GM18519 (cell line): ENCODE data around the gene TCAP.

Experiments used
- ATAC-seq: cut with Tn5 transposase; IDR thresholded peaks from one replicate; pipeline ENCODE4 v1.9.1; 2021; ENCODE audit warnings: mild to moderate bottlenecking, moderate library complexity; ENCODE audit not compliant: unreplicated experiment, low FRiP score

The TCAP gene

DNA sequence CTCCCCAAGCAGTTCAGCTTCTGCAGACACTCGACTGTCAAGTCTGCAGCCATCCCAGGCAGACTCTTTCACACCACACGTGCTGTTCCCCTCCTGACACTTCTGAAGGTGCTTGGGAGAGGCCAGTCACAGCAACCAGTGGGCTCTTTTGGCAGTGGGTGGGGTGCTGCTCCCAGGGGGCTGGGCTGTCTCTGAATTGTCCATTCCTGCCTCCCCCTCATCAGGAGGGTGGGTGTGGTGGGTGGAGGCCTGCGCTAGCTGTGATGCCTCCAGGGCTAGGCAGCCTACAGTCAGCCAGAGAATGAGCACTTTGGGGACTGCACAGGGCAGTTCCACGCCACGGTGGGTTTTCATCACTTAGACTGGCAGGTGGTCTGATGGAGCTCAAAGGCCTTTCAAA lies 17.9 kb upstream of the TCAP start:
- no peak for ATAC-seq

DNA sequence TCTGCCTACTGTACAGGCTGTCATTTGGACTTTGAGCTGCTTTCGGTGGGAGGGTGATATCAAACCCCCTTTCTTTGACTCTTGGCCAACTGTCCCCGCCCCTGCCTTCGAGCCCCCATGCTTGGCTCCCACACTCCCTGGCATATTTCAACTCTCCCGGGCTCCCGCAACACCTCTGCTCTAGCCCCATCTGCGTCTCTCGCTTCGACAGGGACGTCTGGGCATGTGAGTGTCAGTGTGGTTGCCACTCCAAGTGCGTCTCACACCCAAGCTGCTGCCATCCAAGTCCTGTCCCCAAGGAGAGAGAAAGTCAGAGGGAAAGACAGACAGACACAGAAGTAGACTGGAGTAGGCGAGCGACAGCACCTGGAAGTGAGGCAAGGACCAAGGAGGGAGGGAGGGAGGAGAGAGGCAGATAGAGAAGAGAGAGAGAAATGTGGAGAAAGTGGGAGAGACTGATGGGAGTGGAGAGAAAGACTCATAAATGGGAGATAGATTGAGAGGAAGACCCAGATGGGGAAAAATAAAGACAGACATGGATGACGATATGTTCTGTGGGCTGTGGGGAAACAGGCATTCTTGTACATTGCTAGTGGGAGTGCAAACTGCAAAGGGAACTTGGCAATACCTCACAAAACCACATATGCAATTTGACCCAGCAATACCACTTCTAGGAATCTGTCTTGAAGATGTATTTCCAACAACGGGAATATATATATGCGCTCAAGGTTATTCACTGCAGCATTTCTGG lies 16.4 kb upstream of the TCAP start:
- no peak for ATAC-seq

DNA sequence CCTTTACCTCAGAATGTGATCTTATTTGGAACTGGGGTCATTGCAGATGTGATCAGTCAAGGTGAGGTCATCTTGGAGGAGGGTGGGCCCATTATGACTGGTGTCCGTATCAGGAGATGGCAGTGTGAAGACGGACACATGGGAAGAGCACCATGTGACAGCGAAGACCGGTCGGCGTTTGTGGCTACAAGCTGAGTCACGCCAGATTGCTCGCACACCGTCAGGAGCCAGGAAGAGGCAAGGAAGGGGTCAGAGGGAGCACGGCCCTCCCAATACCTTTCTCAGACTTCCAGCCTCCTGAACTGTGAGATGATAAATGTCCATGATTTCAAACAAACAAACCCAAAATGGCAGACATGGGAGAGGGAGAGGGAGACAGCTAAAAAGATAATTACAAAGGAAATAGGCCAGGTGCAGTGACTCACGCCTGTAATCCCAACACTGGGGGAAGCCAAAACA lies 15.0 kb upstream of the TCAP start:
- ATAC-seq: no peak

DNA sequence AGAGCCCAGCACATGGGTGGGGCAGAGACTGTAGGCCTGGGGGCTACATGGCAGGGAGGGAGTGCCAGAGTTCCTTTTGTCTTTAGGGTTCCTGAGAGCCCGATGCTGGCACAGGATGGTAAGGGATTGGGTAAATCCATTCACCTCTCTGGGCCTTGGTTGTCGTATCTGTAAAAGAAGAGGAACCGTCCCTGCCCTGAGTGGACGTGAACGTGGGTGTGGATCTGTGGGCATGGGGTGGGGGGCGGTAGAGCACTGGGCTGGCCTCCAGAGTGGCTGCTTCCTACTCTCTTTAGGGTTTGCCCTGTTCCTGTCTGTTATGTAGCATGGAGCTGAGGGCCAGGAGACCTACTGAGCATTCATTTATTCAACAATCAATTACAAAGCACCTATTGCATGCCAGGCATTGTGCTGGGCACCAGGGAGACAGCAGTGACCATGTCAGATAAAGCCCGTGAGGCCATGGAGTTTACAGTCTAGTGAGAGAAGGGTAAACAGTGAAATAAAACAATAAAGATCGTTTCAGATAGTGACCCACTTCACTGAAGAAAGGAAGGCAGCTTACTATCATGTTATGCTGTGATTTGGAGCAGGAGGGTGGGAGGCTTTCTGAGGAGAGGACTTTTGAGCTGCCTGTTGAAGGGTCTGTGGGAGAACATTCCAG lies 13.1 kb upstream of the TCAP start:
- no peak for ATAC-seq

DNA sequence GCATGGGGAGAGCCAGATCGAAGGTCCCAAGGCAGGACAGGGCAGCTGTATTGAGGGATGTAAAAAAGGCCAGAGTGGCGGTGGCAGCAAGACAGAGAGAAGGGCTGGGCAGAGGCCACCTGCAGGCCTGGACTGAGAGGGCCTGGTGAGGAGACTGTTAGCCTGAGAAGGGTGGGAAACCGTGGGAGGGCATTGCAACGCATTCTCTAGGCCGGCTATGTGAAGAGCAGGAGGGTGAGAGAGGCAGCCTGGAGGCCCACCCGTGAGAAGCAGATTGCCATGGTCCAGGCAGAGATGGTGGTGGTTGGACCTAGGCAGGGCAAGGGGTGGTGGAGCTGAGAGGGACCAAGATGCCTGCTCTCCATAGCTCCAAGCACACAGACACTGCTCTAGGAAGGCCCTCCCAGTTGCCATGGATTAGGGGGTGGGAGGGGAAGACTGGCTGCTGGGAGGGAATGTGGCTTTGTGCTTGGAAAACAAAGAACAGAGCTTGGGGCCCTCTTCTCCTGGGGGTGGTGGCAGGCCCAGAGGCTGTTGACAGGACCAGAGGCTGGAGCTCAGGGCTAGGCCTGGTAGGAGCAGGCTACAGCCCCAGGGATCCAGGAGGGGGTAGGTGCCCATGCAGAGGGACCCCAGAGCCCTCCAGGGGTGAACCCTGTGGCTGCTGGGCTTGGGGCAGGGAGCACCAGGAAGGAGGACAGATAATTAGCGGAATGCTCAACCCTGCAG lies 12.4 kb upstream of the TCAP start:
- ATAC-seq: no peak

DNA sequence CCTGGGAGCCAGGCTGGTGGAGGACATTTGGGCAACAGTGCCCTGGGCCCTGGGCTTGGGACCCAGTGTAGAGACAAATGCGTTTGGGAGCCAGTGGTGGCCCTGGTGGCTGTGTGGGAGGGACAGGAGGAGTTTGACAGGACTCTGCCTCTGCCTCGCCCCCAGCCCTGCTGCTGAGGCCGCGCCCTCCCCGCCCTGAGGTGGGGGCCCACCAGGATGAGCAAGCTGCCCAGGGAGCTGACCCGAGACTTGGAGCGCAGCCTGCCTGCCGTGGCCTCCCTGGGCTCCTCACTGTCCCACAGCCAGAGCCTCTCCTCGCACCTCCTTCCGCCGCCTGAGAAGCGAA lies 11.9 kb upstream of the TCAP start:
- ATAC-seq: no peak

DNA sequence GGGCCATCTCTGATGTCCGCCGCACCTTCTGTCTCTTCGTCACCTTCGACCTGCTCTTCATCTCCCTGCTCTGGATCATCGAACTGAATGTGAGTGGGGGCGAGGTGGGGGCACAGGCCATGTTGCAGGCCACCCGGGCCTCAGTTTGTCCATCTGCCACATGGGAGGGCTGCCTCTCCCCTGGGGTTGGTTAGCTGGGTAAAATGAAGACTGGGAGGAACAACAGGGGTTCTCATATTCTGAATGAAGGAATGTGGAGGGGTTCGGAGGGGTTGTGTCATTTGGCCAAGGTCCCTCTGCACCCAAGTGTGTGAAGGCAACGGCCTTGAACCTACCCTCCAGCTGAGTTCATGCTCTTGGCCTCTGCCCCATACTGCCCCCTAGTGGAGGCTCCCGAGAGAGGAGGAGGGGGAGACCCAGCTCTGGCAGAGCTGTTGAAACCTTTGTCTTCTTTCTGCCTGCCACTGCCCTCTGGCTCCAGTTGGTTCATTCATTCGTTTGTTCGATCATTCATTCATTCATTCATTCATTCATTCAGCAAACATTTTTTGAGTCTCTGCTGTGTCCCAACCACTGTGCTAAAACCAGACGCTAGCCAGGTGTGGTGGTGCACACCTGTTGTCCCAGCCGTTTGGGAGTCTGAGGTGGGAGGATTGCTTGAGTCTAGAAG lies 11.4 kb upstream of the TCAP start:
- ATAC-seq: no peak

DNA sequence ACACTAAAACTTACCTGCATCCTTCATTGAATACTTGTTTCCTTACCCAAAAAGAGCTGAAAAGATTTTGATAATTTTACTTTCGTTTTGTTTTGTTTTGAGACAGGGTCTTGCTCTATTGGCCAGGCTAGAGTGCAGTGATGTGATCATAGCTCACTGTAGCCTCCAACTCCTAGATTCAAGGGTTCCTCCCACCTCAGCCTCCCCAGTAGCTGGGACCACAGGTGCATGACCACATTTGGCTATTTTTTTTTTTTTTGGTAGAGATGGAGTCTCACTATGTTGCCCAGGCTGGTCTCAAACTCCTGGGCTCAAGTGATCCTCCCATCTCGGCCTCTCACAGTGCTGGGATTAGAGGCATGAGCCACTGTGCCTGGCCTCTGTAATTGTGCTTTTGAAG lies 10.0 kb upstream of the TCAP start:
- no peak for ATAC-seq

DNA sequence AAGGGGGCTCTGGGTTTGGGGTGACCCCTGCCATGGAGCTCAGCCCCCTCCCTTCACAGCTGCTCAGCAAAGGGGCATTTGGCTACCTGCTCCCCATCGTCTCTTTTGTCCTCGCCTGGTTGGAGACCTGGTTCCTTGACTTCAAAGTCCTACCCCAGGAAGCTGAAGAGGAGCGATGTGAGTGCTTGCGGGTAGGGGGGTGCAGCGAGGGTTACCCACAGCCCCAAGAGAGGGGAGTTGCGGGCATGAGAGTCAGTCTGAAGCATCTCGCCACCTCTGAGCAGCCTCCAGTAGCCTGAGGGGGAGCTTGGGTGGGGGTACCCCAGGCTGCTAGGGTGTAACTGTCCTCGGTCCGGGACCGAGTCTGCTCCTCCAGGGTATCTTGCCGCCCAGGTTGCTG lies 6.8 kb upstream of the TCAP start:
- no peak for ATAC-seq

DNA sequence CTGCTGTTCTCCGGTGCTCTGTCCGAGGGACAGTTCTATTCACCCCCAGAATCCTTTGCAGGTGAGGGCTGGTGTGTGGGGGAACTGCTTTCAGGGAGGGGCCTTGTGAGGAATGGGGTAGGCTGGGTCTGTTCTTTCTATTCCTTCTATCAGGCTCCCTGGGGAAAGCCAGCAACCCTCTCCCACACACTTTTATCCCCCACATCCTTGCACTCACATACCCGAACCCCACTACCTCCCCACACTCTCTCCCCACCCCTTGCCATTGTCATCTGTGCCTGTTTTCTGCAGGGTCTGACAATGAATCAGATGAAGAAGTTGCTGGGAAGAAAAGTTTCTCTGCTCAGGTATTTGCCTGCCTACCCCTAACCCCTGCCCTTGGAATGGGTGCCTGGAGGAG lies 6.4 kb upstream of the TCAP start:
- ATAC-seq: no peak

DNA sequence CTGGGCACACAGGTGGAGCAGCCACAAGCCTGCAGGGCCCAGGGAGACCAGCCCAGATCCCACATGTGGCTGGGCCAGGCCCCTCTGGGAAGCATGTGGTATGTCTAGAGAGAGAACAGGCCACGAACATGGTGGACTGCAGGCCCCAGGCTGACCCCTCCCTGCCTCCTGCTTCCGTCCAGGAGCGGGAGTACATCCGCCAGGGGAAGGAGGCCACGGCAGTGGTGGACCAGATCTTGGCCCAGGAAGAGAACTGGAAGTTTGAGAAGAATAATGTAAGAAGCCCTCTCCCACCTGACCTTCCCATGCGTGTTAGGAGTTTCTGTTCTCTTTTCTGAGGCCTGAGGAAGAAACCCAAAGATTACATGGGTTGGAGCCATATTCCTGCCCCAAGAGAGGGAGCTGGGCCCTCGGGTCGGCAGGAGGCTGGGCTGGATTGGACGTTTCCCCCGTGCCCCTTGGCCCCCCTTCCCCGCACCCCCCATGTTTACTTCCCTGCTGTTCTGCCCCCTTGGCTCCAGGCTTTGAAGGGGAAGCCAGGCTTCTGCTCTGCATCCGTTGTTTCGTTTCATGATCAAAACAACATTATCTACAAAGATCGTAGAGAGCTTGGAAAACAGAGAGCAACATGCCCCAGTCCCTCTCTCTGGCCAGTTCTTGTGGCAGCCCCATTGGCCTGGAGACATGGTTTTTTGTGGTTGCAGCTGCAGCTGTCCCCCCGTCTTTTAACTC lies 5.7 kb upstream of the TCAP start:
- no peak for ATAC-seq

DNA sequence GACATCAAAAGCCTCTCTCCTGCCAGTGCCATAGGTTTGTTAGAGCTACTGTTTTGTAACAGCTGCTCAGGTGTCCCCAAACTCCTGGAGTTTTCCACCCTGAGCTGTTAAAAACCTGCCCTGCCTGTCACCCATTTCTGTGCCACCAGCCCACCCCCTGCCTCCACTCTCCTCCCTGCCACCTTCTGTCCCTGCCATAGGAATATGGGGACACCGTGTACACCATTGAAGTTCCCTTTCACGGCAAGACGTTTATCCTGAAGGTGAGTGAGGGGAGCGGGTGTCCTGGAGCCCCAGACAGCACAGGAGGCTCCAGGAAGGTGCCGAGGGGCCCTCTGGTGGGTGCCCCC lies 5.2 kb upstream of the TCAP start:
- no peak for ATAC-seq

DNA sequence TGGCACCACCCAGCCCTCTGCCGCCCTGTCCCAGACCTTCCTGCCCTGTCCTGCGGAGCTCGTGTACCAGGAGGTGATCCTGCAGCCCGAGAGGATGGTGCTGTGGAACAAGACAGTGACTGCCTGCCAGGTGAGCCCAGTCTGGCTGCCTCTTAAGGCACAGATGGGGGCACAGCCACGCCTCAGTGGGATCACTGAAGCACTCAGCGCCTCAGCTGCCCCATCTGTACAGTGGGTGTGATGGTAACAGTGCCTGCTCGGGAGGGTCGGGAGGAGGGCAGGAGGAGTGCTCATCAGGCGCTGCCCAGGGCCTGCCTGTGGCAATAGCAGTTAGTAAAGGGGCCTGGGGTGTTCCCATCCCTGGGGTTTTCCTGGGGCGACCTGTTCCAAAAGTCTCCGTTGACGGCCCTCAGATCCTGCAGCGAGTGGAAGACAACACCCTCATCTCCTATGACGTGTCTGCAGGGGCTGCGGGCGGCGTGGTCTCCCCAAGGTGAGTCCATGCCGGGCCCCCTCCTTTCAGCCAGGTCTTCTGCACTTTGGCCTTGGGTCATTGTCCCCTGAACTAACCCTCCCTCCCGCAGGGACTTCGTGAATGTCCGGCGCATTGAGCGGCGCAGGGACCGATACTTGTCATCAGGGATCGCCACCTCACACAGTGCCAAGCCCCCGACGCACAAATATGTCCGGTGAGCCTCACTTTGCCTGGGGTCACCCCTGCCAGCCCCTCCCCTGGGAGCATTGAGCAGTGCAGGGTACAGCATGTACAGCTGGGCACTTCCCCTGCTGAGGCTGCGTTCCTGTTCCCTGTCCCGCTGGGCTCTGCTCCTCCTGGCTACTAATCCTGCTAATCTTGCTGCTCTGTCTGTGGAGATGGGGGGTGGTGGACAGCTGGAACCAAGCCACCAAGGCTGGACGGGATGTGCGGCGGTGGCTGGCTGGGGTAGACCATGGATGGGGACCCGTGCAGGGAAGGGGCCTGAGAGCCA lies 4.5 kb upstream of the TCAP start:
- ATAC-seq: no peak

DNA sequence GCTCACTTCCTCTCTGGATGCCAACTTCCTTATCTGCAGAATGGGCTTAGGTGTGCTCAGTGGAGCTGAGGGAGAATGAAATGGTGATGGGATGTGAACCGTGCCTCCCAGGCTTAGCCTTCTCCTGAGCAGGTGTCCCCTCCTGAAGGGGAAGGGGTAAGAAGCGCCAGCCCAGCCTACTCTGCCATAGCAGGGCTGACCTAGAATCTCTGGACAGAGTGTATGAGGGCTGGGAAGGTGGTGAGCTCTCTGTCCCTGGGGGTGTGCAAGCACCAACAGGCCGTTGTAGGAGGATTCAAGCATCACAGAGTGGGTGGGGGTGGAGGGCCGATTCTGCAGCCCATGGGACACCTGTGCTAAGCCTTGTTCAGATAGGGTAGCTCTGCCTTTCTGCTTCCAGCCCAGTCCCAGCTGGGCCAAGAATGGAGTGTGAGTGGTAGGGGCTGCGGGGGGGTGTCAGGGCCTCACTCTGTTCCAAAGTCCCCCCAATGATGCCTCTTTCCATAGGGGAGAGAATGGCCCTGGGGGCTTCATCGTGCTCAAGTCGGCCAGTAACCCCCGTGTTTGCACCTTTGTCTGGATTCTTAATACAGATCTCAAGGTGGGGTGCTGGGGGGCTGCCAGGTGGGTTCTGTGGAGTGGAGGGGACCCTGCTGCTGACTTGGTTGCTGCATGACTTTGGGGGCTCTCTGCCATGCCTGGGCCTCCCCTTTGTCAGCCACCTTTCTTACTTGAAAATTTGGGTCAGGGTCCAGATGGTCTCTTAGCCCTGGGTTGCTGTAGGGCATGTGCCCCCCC lies 3.2 kb upstream of the TCAP start:
- no peak for ATAC-seq

DNA sequence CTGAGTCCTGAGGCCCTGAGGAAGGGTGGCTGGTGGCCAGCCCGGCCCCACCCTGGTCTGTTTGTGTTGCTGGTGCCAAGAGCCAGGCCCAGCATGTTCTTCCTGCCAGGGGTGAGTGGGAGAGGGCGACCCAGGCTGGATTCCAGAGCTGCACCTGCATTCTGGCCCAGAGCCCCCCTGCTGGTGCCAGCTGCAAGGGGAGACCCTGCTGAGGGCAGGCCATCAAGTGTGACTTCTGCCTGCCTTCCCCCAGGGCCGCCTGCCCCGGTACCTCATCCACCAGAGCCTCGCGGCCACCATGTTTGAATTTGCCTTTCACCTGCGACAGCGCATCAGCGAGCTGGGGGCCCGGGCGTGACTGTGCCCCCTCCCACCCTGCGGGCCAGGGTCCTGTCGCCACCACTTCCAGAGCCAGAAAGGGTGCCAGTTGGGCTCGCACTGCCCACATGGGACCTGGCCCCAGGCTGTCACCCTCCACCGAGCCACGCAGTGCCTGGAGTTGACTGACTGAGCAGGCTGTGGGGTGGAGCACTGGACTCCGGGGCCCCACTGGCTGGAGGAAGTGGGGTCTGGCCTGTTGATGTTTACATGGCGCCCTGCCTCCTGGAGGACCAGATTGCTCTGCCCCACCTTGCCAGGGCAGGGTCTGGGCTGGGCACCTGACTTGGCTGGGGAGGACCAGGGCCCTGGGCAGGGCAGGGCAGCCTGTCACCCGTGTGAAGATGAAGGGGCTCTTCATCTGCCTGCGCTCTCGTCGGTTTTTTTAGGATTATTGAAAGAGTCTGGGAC lies 2.4 kb upstream of the TCAP start:
- ATAC-seq: no peak

DNA sequence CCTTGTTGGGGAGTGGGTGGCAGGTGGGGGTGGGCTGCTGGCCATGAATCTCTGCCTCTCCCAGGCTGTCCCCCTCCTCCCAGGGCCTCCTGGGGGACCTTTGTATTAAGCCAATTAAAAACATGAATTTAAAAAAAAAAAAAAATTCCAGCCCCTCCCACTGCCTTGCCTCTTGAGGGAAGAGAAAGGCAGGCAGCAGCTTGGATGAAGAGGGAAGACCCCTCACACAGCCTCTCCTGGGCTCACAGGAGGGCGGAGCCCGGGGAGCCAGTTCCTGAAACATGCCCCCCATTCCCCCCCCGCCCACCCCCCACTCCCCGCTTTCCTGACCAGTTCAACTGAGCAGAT lies 1.8 kb upstream of the TCAP start:
- ATAC-seq: no peak

DNA sequence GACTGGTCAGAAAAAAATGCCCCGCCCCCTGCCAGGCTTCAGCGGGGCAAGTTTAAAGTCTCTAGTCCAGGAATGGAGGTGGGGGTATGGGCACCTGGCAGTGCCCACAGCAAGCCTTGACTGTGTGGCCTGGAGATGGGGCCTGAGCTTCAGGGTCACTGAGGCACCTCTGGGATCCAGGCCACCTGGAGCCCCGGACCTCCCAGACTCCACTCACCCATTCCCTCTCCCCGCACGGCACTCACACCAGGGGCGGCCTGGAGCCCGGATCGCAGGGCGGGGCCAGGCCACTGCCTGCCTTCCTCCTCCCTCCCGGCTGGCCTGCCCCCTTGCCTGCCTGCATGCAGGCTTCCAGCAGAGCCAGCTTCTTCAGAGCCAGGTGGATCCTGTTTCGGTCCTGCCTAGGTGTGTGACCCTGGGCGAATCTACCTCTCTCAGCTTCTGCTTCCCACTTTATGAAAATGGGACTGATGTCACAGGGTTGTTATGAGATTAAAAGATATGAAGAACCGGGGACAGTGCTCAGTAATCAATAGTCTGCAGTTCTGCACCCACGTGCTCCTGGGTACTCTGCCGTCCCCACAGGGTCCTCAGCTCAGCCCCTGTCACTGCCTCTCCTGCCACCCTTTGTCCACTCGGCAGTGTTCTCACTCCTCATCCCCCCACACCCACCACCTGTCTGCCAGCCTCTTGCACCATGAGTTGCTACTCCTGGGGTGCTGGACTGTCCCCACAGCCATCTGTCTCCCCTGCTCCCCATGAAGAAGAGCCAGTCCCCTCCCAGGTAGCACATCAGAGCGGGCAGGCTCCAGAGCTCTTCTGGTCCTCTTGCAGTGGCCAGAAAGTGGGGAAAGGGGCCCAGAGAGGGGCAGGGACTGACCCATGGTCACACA lies 1.2 kb upstream of the TCAP start:
- no peak for ATAC-seq
